Keratinocyte (primary cell): ENCODE measurements around the gene TFPI. TPM values are rescaled to one million over a fixed set of nuclear protein-coding genes. Genes with fewer than 3 reads are reported as not detected.

Source experiments
- DNase-seq: peaks from one replicate; pipeline ENCODE4 v3.0.0-alpha.2; 2011; ENCODE audit warnings: low read depth, missing footprints, low spot score
- FAIRE-seq: peaks from 2 replicates; lab custom pipeline; 2011; peaks lifted over from hg19 to GRCh38; lab: Jason Lieb, UNC
- H2AFZ ChIP-seq: 2 replicates; pipeline ENCODE4 v1.6.0; 2012; ENCODE audit warnings: low read length, control low read depth, inconsistent platforms; ENCODE audit not compliant: control insufficient read depth
- H3K27ac ChIP-seq: 2 replicates; pipeline ENCODE4 v1.5.1; 2011; ENCODE audit warnings: low read length; ENCODE audit not compliant: control insufficient read depth, insufficient read depth
- H3K27me3 ChIP-seq: 3 replicates; pipeline ENCODE4 v1.6.0; 2011; ENCODE audit warnings: low read length; ENCODE audit not compliant: control insufficient read depth, insufficient read depth; ENCODE audit errors: extremely low read depth
- H3K36me3 ChIP-seq, 2 experiments: 2 replicates in 1 of 2; 3 replicates in 1 of 2; pipeline ENCODE4 v1.5.1; 2011; ENCODE audit warnings: low read length in 2 of 2, mild to moderate bottlenecking in 1 of 2; ENCODE audit not compliant: control insufficient read depth in 2 of 2, insufficient read depth in 2 of 2; ENCODE audit errors: extremely low read depth in 1 of 2
- H3K4me1 ChIP-seq: 3 replicates; pipeline ENCODE4 v1.5.1; 2011; ENCODE audit warnings: low read length; ENCODE audit not compliant: control insufficient read depth, insufficient read depth; ENCODE audit errors: extremely low read depth
- H3K4me2 ChIP-seq: 3 replicates; pipeline ENCODE4 v1.6.0; 2011; ENCODE audit warnings: low read depth, low read length; ENCODE audit not compliant: control insufficient read depth, insufficient read depth; ENCODE audit errors: extremely low read depth
- H3K4me3 ChIP-seq, 3 experiments: fragments of 200-600 bp in 1 of 3; sonication (generic) in 1 of 3; 2 replicates in 2 of 3; 3 replicates in 1 of 3; pipeline ENCODE4 v1.5.1; 2011 to 2016; ENCODE audit warnings: low read length in 3 of 3, mild to moderate bottlenecking in 3 of 3, control low read depth in 2 of 3, inconsistent platforms in 1 of 3, low read depth in 1 of 3, mixed read lengths in 1 of 3, mixed run types in 1 of 3, moderate library complexity in 1 of 3; ENCODE audit not compliant: control insufficient read depth in 2 of 3, insufficient read depth in 2 of 3; ENCODE audit errors: extremely low read depth in 1 of 3
- H3K79me2 ChIP-seq: 2 replicates; pipeline ENCODE4 v1.6.0; 2012; ENCODE audit warnings: low read length; ENCODE audit not compliant: control insufficient read depth, insufficient read depth
- H3K9ac ChIP-seq: 3 replicates; pipeline ENCODE4 v1.6.0; 2011; ENCODE audit warnings: low read length; ENCODE audit not compliant: control insufficient read depth, insufficient read depth; ENCODE audit errors: extremely low read depth
- H3K9me1 ChIP-seq: 3 replicates; pipeline ENCODE4 v1.6.0; 2011; ENCODE audit warnings: low read length; ENCODE audit not compliant: control insufficient read depth, insufficient read depth; ENCODE audit errors: extremely low read depth
- H3K9me3 ChIP-seq: 2 replicates; pipeline ENCODE4 v1.5.1; 2012; ENCODE audit warnings: low read depth, low read length; ENCODE audit not compliant: control insufficient read depth
- H4K20me1 ChIP-seq: 3 replicates; pipeline ENCODE4 v1.6.0; 2011; ENCODE audit warnings: low read length; ENCODE audit not compliant: control insufficient read depth, insufficient read depth; ENCODE audit errors: extremely low read depth
- EZH2 ChIP-seq: IDR thresholded peaks from one replicate; pipeline ENCODE4 v1.6.1; 2012; ENCODE audit warnings: inconsistent platforms, mild to moderate bottlenecking, low read length, moderate library complexity
- dilution Hi-C: fragments of 300-500 bp; cut with MboI; formaldehyde crosslinking; loops from one replicate; pipeline ENCODE4 v1.7.0; 2020; ENCODE audit warnings: low sequenced_read_pairs; ENCODE audit not compliant: extremely low pct_ligation_motif_present
- polyA plus RNA-seq, 5 experiments: library from polyadenylated mRNA; depleted of rRNA in 3 of 5; stranded (reverse) in 3 of 5; stranded (forward) in 1 of 5; unstranded in 1 of 5; fragments of >200 nt; gene quantifications; 1 replicate in 1 of 5; 2 replicates in 3 of 5; 3 replicates in 1 of 5; pipeline versions ENCODE4 v1.2.1 to v1.2.3, GENCODE V29; 2011 to 2012; ENCODE audit warnings: missing spikeins in 2 of 5, low read depth in 1 of 5, low replicate concordance in 1 of 5
- TF ChIP-seq, protein P1 (sequence below), 3 experiments: IDR thresholded peaks in 1 of 3; conservative IDR thresholded peaks in 1 of 3; optimal IDR thresholded peaks in 1 of 3; 2 replicates in 2 of 3; 3 replicates in 1 of 3; pipeline versions ENCODE3 to v1.5.1; 2011; ENCODE audit warnings: low read length in 3 of 3, mild to moderate bottlenecking in 3 of 3, moderate library complexity in 2 of 3, control low read depth in 1 of 3, inconsistent platforms in 1 of 3; ENCODE audit not compliant: insufficient read depth in 2 of 3; ENCODE audit errors: extremely low read depth in 1 of 3

The TFPI gene
- polyA plus RNA-seq, 1 donor (not counting 4 experiments of a cell fraction or from before 2014, with no cell fraction given): 1.1 TPM

- Histone ChIP-seq H3K4me3 (no peak overlapping the region), H2AFZ (no peak overlapping the region), H3K9me1 (no peaks in the 10 kb centered on the region), H3K79me2 (no peaks in the 10 kb centered on the region), H3K4me2 (no peak overlapping the region), H3K27ac (no peak overlapping the region), H3K9ac (no peak overlapping the region), H3K27me3 (no peaks in the 10 kb centered on the region), H4K20me1 (no peaks in the 10 kb centered on the region), H3K9me3 (no peaks in the 10 kb centered on the region), H3K36me3 (no peaks in the 10 kb centered on the region), H3K4me1 (no peaks in the 10 kb centered on the region)
- DNase-seq: no peak
- TF ChIP-seq EZH2: no peak
- TF ChIP-seq, protein P1, sequence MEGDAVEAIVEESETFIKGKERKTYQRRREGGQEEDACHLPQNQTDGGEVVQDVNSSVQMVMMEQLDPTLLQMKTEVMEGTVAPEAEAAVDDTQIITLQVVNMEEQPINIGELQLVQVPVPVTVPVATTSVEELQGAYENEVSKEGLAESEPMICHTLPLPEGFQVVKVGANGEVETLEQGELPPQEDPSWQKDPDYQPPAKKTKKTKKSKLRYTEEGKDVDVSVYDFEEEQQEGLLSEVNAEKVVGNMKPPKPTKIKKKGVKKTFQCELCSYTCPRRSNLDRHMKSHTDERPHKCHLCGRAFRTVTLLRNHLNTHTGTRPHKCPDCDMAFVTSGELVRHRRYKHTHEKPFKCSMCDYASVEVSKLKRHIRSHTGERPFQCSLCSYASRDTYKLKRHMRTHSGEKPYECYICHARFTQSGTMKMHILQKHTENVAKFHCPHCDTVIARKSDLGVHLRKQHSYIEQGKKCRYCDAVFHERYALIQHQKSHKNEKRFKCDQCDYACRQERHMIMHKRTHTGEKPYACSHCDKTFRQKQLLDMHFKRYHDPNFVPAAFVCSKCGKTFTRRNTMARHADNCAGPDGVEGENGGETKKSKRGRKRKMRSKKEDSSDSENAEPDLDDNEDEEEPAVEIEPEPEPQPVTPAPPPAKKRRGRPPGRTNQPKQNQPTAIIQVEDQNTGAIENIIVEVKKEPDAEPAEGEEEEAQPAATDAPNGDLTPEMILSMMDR (optimal IDR thresholded peaks at IDR 0.05 in 1 of 3, IDR thresholded peaks at IDR 0.05 in 1 of 3, conservative IDR thresholded peaks at IDR 0.05 in 1 of 3; ENCODE audit: extremely low read depth in 1 of 3, insufficient read depth in 2 of 3, low read length in 3 of 3): no peak
- no peak for FAIRE-seq
- dilution Hi-C loops: no loop called here
Observed at GRCh38 chr2:187442778-187443177, 111.5 kb downstream of the TFPI start.

- TF ChIP-seq, protein P1 (optimal IDR thresholded peaks at IDR 0.05 in 1 of 3, IDR thresholded peaks at IDR 0.05 in 1 of 3, conservative IDR thresholded peaks at IDR 0.05 in 1 of 3; ENCODE audit: extremely low read depth in 1 of 3, insufficient read depth in 2 of 3, low read length in 3 of 3): no peak
- Histone ChIP-seq H3K9me1 (no peaks in the 10 kb centered on the region), H3K27me3 (no peaks in the 10 kb centered on the region), H3K36me3 (no peaks in the 10 kb centered on the region), H3K9me3 (no peaks in the 10 kb centered on the region), H3K4me3 (no peak overlapping the region), H3K9ac (no peak overlapping the region), H3K4me1 (no peaks in the 10 kb centered on the region), H4K20me1 (no peaks in the 10 kb centered on the region), H3K27ac (no peak overlapping the region), H3K4me2 (no peak overlapping the region), H3K79me2 (no peaks in the 10 kb centered on the region), H2AFZ (no peak overlapping the region)
- no peak for FAIRE-seq
- no peak for DNase-seq
- dilution Hi-C loops: no loop called here
Observed at GRCh38 chr2:187442378-187442777, 111.9 kb downstream of the TFPI start.
